ENCODE measurements around the gene DDX1.

DNA sequence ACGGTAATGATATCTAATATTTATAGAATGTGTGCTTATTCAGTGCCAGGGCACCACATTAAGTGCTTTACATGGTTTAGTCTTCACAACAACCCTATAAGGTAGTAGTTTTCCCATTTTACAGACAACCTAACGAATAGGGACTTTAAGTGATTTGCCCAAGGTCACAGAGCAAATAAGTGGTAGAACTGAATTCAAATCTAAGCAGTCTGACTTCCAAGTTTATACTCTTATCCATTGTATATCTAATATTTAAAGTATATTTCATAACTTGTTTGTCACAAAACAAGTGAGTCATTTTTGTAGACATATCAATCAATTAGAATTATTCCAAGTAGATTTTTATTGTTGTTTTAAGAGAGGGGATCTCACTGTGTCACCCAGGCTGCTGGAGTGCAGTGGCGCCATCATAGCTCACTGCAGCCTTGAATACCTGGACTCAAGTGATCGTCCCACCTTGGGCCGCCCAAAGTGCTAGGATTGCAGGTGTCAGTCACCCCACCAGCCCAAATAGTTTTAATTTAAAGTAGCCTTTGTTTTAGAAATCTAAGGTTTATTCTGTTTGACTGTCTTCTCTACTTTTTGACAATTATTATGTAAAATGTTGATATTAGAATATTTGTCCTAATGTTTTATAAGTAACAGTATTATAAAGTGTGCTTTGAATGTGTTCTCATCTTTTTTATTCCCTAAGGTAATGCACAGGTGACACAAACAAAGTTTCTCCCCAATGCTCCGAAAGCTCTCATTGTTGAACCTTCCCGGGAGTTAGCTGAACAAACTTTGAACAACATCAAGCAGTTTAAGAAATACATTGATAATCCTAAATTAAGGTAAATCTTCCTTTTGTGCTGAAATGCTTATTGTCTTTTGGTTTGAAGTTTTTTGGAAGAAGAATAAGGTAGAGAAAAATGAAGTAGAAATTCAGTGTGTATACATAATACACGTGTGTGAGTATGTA is 15.1 kb downstream of the DDX1 start:
- no peak for TF ChIP-seq POLR2A (IDR thresholded peaks at IDR 0.05)
- TF ChIP-seq, protein P1, sequence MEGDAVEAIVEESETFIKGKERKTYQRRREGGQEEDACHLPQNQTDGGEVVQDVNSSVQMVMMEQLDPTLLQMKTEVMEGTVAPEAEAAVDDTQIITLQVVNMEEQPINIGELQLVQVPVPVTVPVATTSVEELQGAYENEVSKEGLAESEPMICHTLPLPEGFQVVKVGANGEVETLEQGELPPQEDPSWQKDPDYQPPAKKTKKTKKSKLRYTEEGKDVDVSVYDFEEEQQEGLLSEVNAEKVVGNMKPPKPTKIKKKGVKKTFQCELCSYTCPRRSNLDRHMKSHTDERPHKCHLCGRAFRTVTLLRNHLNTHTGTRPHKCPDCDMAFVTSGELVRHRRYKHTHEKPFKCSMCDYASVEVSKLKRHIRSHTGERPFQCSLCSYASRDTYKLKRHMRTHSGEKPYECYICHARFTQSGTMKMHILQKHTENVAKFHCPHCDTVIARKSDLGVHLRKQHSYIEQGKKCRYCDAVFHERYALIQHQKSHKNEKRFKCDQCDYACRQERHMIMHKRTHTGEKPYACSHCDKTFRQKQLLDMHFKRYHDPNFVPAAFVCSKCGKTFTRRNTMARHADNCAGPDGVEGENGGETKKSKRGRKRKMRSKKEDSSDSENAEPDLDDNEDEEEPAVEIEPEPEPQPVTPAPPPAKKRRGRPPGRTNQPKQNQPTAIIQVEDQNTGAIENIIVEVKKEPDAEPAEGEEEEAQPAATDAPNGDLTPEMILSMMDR (IDR thresholded peaks at IDR 0.05), result no peak
